DOHH2 (cell line): ENCODE data around the gene TAF6.

Experiments
- CTCF ChIP-seq: fragments of 200-600 bp; sonication (generic); IDR thresholded peaks from one replicate; pipeline ENCODE4 v1.5.1; 2014; ENCODE audit warnings: antibody characterized with exemption, mild to moderate bottlenecking, low read depth, low read length; ENCODE audit not compliant: poor library complexity, severe bottlenecking
- EZH2phosphoT487 ChIP-seq: fragments of 200-600 bp; sonication (generic); IDR thresholded peaks from 2 replicates; pipeline ENCODE4 v1.6.1; 2017; ENCODE audit warnings: borderline replicate concordance, mild to moderate bottlenecking, antibody characterized with exemption, low read length, moderate library complexity, mixed read lengths

- TF ChIP-seq EZH2phosphoT487, result no peak
- no peak for TF ChIP-seq CTCF
These were observed 17.9 kb downstream of the TAF6 start, which contains the start of the genes AP4M1 and MCM7 for GRCh38 chr7:100101016-100101862.
